Lower leg skin (tissue), 4 donors: ENCODE results near the gene PMEPA1. TPM values are rescaled to one million over a fixed set of nuclear protein-coding genes. Genes with fewer than 3 reads are reported as not detected.

ENCODE experiments used
- DNase-seq, 2 donors: peaks; one replicate each; pipeline ENCODE4 v3.0.0-alpha.2; 2019; ENCODE audit warnings: low spot score in 2 of 2
- H3K4me3 ChIP-seq: fragments of 200-600 bp; sonication (generic); 2 replicates; pipeline ENCODE4 v1.5.1; 2017; ENCODE audit warnings: mild to moderate bottlenecking, low read depth; ENCODE audit not compliant: poor library complexity, severe bottlenecking
- CTCF ChIP-seq, 3 donors: fragments of 450-650 bp; IDR thresholded peaks; one replicate each; pipeline ENCODE4 v1.5.1; 2016; ENCODE audit warnings: antibody characterized with exemption in 3 of 3, mild to moderate bottlenecking in 3 of 3, moderate library complexity in 2 of 3
- POLR2A ChIP-seq, 2 donors: fragments of 450-650 bp; IDR thresholded peaks; one replicate each; pipeline ENCODE4 v1.6.1; 2016 to 2017; ENCODE audit warnings: antibody characterized with exemption in 2 of 2, mild to moderate bottlenecking in 1 of 2, moderate library complexity in 1 of 2
- WGBS, 2 donors: methylation state at CpG; one replicate each; pipeline ENCODE4 v1.1.5; 2018; 5-methylcytosine and 5-hydroxymethylcytosine counted together
- intact Hi-C: fragments of 100-400 bp; cut with DNase I; formaldehyde crosslinking; loops from one replicate; pipeline ENCODE4 v1.15.0; 2023; ENCODE audit warnings: low total_unique reads
- total RNA-seq, 4 donors: library from RNA; depleted of rRNA; stranded (reverse); fragments of >200 nt; gene quantifications; one replicate each; pipeline ENCODE4 v1.1.0, GENCODE V29; 2016

The PMEPA1 gene
- total RNA-seq, 4 donors from 2014 or later: 4.3 to 22.1 (median 11.8) TPM

GRCh38 chr20:57735831-57736737 is 26.3 kb upstream of the PMEPA1 start:
- intact Hi-C loops: no loop called here
- no peak for TF ChIP-seq CTCF (IDR thresholded peaks at IDR 0.05)
- TF ChIP-seq POLR2A (IDR thresholded peaks at IDR 0.05): no peak
- WGBS, 2 donors: 88 to 90% methylated on average over 8 of the region's 8 CpGs
- H3K4me3 ChIP-seq: no peak overlapping the region
- DNase-seq: no peak

- no peak for DNase-seq
- no peak overlapping the region for H3K4me3 ChIP-seq
- intact Hi-C loops: no loop called here
- no peak for TF ChIP-seq CTCF (IDR thresholded peaks at IDR 0.05)
- TF ChIP-seq POLR2A (IDR thresholded peaks at IDR 0.05): no peak
- 95 to 97% methylated on average over 6 of the region's 6 CpGs for WGBS, 2 donors
Measured at GRCh38 chr20:57734754-57735153, 24.9 kb upstream of the PMEPA1 start.

- intact Hi-C loops: no loop called here
- WGBS, 2 donors: 61 to 76% methylated on average over 4 of the region's 4 CpGs
- no peak overlapping the region for H3K4me3 ChIP-seq
- DNase-seq: no peak
- TF ChIP-seq POLR2A (IDR thresholded peaks at IDR 0.05) (no peak), CTCF (IDR thresholded peaks at IDR 0.05) (no peak)
Measured at GRCh38 chr20:57732226-57732625, 22.4 kb upstream of the PMEPA1 start.

- no peak for TF ChIP-seq CTCF (IDR thresholded peaks at IDR 0.05)
- 84 to 88% methylated on average over 4 of the region's 4 CpGs for WGBS, 2 donors
- intact Hi-C loops: no loop called here
- no peak for DNase-seq
- no peak overlapping the region for H3K4me3 ChIP-seq
Measured at GRCh38 chr20:57728762-57729161, 18.9 kb upstream of the PMEPA1 start.

GRCh38 chr20:57727863-57728262 is 18.0 kb upstream of the PMEPA1 start:
- DNase-seq: no peak
- TF ChIP-seq CTCF (IDR thresholded peaks at IDR 0.05) (no peak), POLR2A (IDR thresholded peaks at IDR 0.05) (no peak)
- H3K4me3 ChIP-seq: no peak overlapping the region
- intact Hi-C loops: no loop called here
- 65 to 81% methylated on average over 3 of the region's 3 CpGs for WGBS, 2 donors
